ENCODE results near the gene EP300. TPM values are rescaled to one million over a fixed set of nuclear protein-coding genes. Genes with fewer than 3 reads are reported as not detected.
"Not testable (repeated sequence)": the region's sequence is repeated elsewhere in the genome, so short reads cannot be mapped to it uniquely, and the experiment has no call there.

EP300 gene
- polyA plus RNA-seq, 3 donors = 5.7 to 81.6 (median 16.8) TPM

GRCh38 chr22:41099036-41099435, 6.6 kb downstream of the EP300 start:
- H3K4me3 Mint-ChIP-seq = no peak overlapping the region
- H3K4me1 Mint-ChIP-seq = peaks cover 55% of the 10 kb centered on the region
- Histone ChIP-seq H3K4me3 (replicated peaks in 1 of 3; ENCODE audit: low read depth in 2 of 3, low read length in 3 of 3) (no peak overlapping the region), H3K9ac (ENCODE audit: insufficient read depth, low read length, poor library complexity, severe bottlenecking) (no peak overlapping the region), H4K20me1 (ENCODE audit: insufficient read depth, low read length) (peaks cover 100% of the 10 kb centered on the region), H3K36me3 (replicated peaks in 1 of 2; ENCODE audit: control insufficient read depth in 1 of 2, insufficient read depth in 2 of 2, low read length in 2 of 2) (peaks cover 14 to 53% of the 10 kb centered on the region in 2 donors), H3K27ac (ENCODE audit: low read depth in 1 of 2, low read length in 2 of 2) (peak overlapping the region in 1 of 2 donors; percentile 41), H3K79me2 (ENCODE audit: insufficient read depth, low read length) (peaks cover 100% of the 10 kb centered on the region), H3K9me3 (replicated peaks in 1 of 2; ENCODE audit: control insufficient read depth in 1 of 2, insufficient read depth in 1 of 2, low read length in 2 of 2) (no peaks in the 10 kb centered on the region), H3K4me1 (ENCODE audit: control insufficient read depth in 1 of 2, insufficient read depth in 2 of 2, low read length in 2 of 2) (peaks cover 23 to 43% of the 10 kb centered on the region in 2 donors), H3K27me3 (ENCODE audit: control insufficient read depth in 2 of 2, insufficient read depth in 2 of 2, low read length in 2 of 2) (no peaks in the 10 kb centered on the region), H2AFZ (ENCODE audit: insufficient read depth, low read depth, low read length, poor library complexity, severe bottlenecking) (no peak overlapping the region), H3K4me2 (replicated peaks; ENCODE audit: extremely low read depth, low read length, poor library complexity, severe bottlenecking) (no peak overlapping the region)
- H3K27me3 Mint-ChIP-seq (ENCODE audit: low read depth in 3 of 3) = no peaks in the 10 kb centered on the region
- intact Hi-C loops (cut with micrococcal nuclease) = no loop called here
- no peak for DNase-seq
- H3K27ac Mint-ChIP-seq = peak overlapping the region in 4 of 7 donors; percentile 41 to 52 (median 49)
- no peak for TF ChIP-seq CTCF (IDR thresholded peaks at IDR 0.05)
- peaks cover 18 to 60% of the 10 kb centered on the region in 2 donors for H3K36me3 Mint-ChIP-seq
- H3K9me3 Mint-ChIP-seq = no peaks in the 10 kb centered on the region
- WGBS (ENCODE audit: insufficient coverage) = 95% methylated on average over 6 of the region's 16 CpGs

- peaks cover 21 to 57% of the 10 kb centered on the region in 2 donors for H3K36me3 ChIP-seq (replicated peaks in 1 of 2; ENCODE audit: control insufficient read depth in 1 of 2, insufficient read depth in 2 of 2, low read length in 2 of 2)
- H3K4me3 Mint-ChIP-seq = no peak overlapping the region
- WGBS (ENCODE audit: insufficient coverage) = 98% methylated on average over 4 of the region's 8 CpGs
Measured at GRCh38 chr22:41106122-41106968, 14.0 kb downstream of the EP300 start.

GRCh38 chr22:41106969-41107325, 14.6 kb downstream of the EP300 start:
- H2AFZ ChIP-seq (ENCODE audit: insufficient read depth, low read depth, low read length, poor library complexity, severe bottlenecking); H3K27me3 ChIP-seq (ENCODE audit: control insufficient read depth in 2 of 2, insufficient read depth in 2 of 2, low read length in 2 of 2); H3K4me3 Mint-ChIP-seq; H3K4me2 ChIP-seq (replicated peaks; ENCODE audit: extremely low read depth, low read length, poor library complexity, severe bottlenecking); H3K9me3 ChIP-seq (replicated peaks in 1 of 2; ENCODE audit: control insufficient read depth in 1 of 2, insufficient read depth in 1 of 2, low read length in 2 of 2); H3K9ac ChIP-seq (ENCODE audit: insufficient read depth, low read length, poor library complexity, severe bottlenecking); H3K4me1 ChIP-seq (ENCODE audit: control insufficient read depth in 1 of 2, insufficient read depth in 2 of 2, low read length in 2 of 2); intact Hi-C loops (cut with micrococcal nuclease); DNase-seq; H3K27me3 Mint-ChIP-seq (ENCODE audit: low read depth in 3 of 3); H3K4me3 ChIP-seq (replicated peaks in 1 of 3; ENCODE audit: low read depth in 2 of 3, low read length in 3 of 3); H3K9me3 Mint-ChIP-seq: not testable (repeated sequence)
- peaks cover 20 to 53% of the 10 kb centered on the region in 2 donors for H3K36me3 ChIP-seq (replicated peaks in 1 of 2; ENCODE audit: control insufficient read depth in 1 of 2, insufficient read depth in 2 of 2, low read length in 2 of 2)
- WGBS (ENCODE audit: insufficient coverage) = 98% methylated on average over 9 of the region's 9 CpGs
- Mint-ChIP-seq H3K4me1 (peaks cover 16% of the 10 kb centered on the region), H3K36me3 (peaks cover 21 to 65% of the 10 kb centered on the region in 2 donors), H3K27ac (peak overlapping the region in 5 of 7 donors; percentile 47 to 75 (median 61))
- H3K79me2 ChIP-seq (ENCODE audit: insufficient read depth, low read length) = peaks cover 100% of the 10 kb centered on the region
- H4K20me1 ChIP-seq (ENCODE audit: insufficient read depth, low read length) = peaks cover 100% of the 10 kb centered on the region
- H3K27ac ChIP-seq (ENCODE audit: low read depth in 1 of 2, low read length in 2 of 2) = peak overlapping the region in 1 of 2 donors; percentile 61

More at GRCh38 chr22:41106122-41106968, 14.0 kb downstream of the EP300 start:
- peaks cover 100% of the 10 kb centered on the region for H4K20me1 ChIP-seq (ENCODE audit: insufficient read depth, low read length)
- no peak for TF ChIP-seq CTCF (IDR thresholded peaks at IDR 0.05)
- peaks cover 18% of the 10 kb centered on the region for H3K4me1 Mint-ChIP-seq
- peak overlapping the region; percentile 7 to 75 (median 50) for H3K27ac Mint-ChIP-seq
- H3K4me2 ChIP-seq (replicated peaks; ENCODE audit: extremely low read depth, low read length, poor library complexity, severe bottlenecking) = no peak overlapping the region
- no peaks in the 10 kb centered on the region for H3K9me3 ChIP-seq (replicated peaks in 1 of 2; ENCODE audit: control insufficient read depth in 1 of 2, insufficient read depth in 1 of 2, low read length in 2 of 2)
- H3K27ac ChIP-seq (ENCODE audit: low read depth in 1 of 2, low read length in 2 of 2) = peak overlapping the region in 1 of 2 donors; percentile 61
- H3K27me3 ChIP-seq (ENCODE audit: control insufficient read depth in 2 of 2, insufficient read depth in 2 of 2, low read length in 2 of 2) = no peaks in the 10 kb centered on the region
- H3K27me3 Mint-ChIP-seq (ENCODE audit: low read depth in 3 of 3) = no peaks in the 10 kb centered on the region
- DNase-seq = no peak
- H3K36me3 Mint-ChIP-seq = peaks cover 19 to 64% of the 10 kb centered on the region in 2 donors
- intact Hi-C loops (cut with micrococcal nuclease) = no loop called here
- H3K4me3 ChIP-seq (replicated peaks in 1 of 3; ENCODE audit: low read depth in 2 of 3, low read length in 3 of 3) = no peak overlapping the region
- H3K79me2 ChIP-seq (ENCODE audit: insufficient read depth, low read length) = peaks cover 100% of the 10 kb centered on the region
- no peak overlapping the region for H2AFZ ChIP-seq (ENCODE audit: insufficient read depth, low read depth, low read length, poor library complexity, severe bottlenecking)
- H3K9ac ChIP-seq (ENCODE audit: insufficient read depth, low read length, poor library complexity, severe bottlenecking) = no peak overlapping the region
- H3K4me1 ChIP-seq (ENCODE audit: control insufficient read depth in 1 of 2, insufficient read depth in 2 of 2, low read length in 2 of 2) = peaks cover 0 to 4% of the 10 kb centered on the region in 2 donors
- H3K9me3 Mint-ChIP-seq = no peaks in the 10 kb centered on the region
